ENCODE measurements around the gene LRFN2.

The LRFN2 gene

DNA sequence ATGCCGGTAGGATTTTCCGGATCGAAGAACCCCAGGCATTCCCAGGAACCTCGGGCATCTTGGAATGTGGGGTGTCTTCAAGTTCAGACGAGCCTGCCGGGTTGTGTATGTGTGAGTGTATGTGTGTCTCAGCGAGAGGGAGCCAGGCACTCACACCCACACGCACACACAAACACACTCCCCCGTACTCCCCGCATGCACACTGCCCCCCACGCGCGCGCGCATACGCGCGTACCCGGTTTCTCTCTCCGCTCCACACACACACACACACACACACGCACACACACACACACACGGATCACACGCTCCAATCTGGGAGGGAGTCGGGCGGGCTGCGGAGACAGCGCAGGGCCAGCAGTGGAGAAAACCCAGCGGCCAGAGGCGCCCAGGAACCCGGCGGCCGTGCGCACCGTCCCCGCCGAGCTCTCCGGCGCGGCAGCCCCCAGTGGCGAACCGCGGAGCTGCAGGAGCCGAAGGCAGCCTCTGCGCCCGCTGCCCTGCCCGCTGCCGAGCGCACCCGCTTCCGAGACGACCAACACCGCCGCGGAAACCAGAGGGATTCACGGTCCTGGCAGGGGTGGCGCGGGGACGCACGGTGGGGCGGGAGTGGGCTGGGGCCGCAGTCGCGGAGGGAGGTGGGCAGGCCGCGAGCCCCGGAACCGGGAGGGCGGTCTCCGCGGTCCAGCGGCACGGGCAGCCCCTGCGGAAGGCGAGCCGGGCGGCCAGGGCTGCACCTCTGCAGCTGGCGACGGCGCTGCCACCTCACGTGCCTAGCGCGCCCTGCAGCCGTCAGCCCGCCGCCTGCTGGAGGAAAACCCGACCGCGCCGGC is at the start of gene LRFN2:
TSS of gene LRFN2 (minus strand) at position 125 of the 830 bp plus-strand sequence.
- peak; percentile 70 for DNase-seq

DNA sequence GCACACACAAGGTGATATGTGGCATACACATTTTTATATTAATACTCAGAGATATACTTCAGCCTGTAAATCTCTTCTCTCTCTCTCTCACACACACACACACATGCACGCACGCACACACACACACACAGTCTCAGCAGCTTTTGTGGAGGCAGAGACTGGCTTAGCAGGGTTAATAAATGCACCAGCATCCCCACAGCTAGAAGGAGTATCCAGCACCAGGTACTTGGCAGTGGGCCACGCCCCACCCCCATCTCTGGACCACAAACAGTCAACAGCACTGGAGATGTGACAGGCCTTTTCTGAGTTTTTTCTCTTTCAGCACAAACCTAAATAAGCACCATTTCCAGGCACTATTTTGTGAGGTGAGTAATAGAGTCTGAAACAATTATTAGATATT is 47.3 kb upstream of the LRFN2 start:
- DNase-seq, result no peak

DNA sequence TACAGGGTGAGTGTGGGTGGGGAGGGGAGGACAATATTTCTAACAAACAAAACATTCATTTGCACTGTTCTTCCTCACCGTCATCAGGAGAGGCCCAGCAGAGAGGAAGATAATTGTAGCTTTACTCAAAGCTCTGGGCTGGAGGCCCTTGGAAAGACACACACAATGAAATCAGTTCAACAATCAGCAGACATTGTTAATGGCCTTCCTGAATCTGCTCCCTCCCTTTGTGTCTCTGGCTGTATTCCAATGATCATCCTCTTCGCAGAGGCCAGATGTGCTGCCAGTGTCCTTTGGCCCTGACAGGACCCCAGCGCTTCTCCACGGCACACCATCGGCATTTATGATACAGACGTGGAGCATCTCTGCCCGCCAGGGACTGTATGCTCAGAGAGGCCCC is 44.6 kb upstream of the LRFN2 start:
- no peak for DNase-seq

DNA sequence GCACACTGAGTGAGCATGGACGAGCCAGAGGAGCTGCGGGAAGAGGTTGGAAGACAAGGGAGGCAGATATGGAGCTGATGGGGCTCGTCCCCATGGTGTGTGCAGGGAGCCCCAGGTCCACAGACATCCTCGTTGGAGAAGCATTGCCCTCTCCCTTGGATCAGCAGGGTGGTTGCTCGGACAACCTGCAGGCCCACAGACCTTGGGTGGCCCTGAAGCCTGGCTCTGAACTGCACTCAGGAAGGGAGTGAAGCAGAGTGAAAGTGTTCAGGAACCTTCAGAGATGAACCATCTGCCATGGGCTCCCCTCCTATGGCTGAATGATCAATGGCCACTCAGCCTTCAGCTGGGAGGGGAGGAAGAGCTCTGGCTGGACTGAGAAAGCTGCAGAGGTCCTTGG is 43.3 kb upstream of the LRFN2 start:
- DNase-seq, result no peak

DNA sequence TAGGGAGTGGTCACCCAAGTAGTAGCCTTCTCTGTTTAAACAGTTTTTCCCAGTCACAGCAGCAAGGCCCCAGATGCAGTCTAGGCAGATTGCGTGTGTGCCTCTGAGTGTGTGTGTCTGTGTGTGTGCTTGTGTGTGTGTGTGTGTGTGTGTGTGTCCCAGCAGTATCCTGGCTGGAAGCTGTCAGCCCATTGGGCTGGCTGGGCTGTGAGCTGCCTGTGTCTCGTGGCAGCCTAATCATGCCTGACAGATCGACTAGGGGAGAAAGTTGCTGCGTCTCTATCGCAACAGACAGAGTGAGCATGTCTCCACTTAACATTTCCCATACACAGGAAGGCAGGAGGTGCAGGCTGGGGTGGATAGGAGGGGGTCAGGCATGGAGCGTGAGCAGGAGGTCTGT is 42.9 kb upstream of the LRFN2 start:
- DNase-seq, result no peak

DNA sequence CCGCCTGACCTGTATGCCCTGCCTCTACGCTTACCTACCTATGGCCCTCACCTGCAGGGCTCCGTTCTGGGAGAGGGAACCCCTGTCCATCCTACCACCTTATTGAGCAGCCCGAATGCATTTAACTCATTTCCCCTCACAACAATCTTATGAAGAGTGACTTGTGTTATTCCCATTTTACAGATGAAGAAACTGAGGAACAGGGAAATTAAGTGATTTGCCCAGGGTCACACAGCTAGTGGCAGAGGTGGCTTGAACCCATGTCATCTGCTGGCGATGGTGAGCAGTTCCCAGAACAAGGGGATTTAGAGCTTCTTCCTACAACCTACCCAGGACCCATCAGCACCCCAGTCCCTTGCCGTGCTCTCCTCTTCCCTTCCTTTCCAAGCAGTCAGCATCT is 42.3 kb upstream of the LRFN2 start:
- DNase-seq, result no peak

DNA sequence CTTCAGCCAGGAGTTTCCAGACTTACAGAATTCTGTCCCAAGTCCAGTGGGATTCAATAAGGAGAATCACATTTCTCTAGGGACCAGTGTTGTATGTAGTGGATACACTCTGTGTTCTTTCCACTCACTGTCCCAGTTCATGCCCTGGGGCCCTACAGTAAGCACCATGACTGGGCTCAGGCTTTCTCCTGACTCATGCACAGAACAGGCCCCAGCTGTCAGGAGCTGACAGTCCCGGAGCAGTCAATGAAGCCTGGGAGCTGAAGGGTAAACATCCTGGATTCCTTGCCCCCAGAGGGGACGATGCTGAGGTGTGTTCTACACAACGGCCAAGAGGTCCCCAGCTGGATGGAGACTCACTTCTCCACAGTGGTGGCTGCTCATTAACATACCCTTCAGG is 40.2 kb upstream of the LRFN2 start:
- peak; percentile 74 for DNase-seq

DNA sequence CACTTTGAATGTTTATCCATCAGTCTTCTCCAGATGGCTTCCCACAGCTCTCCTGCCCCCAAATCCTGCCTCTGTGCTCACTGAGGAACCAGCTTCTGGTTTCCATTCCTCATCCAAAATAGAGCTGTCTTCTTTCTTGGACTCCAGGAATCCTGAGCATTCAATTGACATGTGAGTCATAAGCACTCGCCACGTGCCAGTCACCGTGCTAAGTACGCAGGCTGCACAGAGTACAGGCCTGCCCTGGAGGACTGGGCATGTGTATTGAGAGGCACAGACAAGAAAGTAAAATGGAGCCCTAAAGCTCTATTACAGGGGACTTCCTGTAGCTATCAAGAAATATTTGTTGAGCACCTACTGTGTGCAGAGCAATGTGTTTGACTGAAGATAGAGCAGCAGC is 39.7 kb upstream of the LRFN2 start:
- peak; percentile 54 for DNase-seq

DNA sequence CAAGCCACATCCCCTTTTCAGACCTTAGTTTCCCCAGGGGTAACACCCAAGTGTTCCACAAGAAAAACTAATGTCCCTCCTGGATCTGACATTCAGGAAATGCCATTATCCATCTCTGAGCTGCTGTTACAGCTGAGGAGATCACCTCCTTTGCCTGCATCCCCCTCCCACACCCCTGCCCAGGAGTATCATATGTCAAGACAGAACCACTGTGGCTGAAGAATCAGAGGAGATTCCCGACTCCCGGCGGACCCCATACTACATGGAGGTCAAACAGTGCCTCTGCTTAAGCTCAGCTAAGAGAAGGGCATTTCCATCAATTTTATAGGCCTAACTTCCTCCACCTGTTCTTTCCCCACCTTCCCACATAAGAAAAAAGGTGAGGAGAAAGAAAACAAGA is 36.8 kb upstream of the LRFN2 start:
- DNase-seq, result no peak

DNA sequence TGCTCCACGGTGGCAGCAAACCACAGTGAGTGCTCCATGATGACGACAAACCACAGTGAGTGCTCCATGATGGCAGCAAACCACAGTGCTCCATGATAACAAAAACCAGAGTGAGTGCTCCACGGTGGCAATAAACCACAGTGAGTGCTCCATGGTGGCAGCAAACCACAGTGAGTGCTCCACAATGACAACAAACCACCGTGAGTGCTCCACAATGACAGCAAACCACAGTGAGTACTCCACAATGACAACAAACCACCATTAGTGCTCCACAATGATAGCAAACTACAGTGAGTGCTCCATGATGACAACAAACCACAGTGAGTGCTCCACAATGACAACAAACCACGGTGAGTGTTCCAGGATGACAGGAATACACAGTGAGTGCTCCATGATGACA is 36.0 kb upstream of the LRFN2 start:
- no peak for DNase-seq

DNA sequence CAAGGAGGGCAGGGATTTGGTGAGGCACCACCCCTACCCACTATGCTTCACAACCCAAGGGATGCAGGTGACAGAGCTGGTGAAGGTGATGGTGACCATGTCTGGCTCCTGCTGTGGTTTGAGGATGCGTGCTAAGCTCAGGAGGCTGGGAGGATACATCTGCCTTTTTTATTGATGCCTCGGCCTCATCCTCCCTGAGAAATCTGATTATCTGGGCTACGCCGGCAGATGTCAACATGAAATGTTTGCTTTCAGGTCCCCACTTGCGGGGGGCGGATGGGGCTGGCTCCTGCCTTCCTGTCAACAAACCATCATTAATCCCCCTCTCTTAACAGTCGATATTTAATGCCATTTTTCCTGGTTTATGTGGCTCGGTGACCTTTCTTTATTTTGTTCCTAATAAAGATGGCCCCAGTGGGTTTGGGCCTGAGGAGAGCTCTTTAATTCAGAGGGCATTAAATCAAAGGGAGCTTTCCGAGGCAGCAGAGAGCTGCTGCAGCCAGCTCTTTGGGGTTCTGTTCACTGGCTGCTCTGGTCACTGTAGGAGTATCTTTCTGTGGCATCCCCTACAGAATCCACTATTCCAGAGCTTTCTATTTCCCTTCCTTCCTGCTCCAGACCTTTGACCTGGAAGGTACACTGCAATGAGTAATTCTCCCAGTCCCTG is 33.5 kb upstream of the LRFN2 start:
- DNase-seq, result no peak

DNA sequence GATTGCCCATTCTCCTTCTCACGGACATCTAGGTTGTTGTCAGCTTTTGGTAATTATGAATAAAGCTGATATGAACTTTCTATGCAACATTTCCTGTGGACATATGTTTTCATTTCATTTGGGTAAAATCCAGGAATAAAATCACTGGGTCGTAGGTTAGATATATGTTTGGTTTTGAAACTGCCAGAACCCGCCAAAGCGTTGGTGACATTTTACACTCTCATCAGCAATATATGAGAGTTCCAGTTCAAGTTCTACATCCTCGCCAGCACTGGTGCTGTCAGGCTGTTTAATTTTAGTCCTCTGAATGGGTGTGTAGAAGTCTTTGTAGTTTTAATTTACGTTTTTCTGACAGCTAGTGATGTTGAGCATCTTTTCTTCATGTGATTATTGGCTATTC is 27.5 kb upstream of the LRFN2 start:
- no peak for DNase-seq

DNA sequence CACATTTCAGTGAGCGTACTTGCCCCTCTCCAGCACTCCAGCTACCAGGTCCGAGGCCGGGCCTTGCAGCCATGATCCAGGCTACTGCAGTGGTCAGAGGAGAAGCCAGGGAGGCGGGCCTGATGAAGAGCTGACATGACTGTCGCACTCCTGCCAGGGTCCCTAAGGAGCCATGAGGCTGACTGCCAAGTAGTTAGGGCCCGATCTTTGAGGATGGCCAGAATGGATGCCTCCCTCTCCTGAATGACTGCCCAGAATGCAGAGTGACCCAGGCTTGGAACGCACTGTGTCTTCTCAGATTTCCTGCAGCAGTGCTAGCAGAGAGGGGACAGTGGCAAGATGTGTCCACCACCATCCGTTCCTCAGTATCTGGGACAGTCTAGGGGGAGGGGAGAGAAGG is 24.7 kb upstream of the LRFN2 start:
- no peak for DNase-seq

DNA sequence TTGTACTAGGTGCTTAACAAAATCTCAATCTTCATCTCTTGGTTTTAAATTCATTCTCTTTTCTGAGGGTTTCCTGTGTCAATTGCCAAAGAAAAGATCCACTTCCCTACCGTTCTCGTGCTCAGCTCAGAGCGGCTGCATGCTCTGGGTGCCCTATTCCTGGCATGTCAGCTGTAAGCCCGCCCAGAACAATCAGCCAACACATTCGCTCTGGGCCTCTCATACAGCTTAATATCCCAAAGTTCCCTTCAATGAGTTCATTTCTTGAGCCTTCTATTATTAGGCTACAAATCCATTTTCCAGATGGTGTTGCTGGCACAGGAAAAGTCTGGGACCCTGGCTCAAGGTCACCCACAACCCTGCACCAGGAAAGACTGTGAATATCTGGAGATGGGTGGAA is 24.3 kb upstream of the LRFN2 start:
- no peak for DNase-seq

DNA sequence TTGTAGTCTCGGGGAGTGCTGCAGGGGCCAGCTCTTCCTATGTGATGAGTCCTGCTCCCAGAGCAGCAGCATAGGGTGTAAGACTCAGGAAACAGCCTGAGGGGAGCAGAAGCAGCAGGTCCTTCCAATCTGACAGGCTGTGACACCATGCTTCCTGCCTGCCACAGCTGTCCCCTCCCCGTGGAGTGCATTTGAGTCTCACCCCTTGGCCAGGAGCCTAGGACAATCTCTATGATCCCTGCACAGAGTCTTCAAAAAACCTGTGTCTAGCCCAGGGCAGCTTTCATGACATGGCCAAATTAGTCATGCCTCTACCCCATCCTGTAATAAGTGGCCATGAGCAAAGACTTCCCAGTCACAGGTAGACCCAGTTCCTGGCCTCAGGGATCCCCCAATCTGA is 23.1 kb upstream of the LRFN2 start:
- no peak for DNase-seq

DNA sequence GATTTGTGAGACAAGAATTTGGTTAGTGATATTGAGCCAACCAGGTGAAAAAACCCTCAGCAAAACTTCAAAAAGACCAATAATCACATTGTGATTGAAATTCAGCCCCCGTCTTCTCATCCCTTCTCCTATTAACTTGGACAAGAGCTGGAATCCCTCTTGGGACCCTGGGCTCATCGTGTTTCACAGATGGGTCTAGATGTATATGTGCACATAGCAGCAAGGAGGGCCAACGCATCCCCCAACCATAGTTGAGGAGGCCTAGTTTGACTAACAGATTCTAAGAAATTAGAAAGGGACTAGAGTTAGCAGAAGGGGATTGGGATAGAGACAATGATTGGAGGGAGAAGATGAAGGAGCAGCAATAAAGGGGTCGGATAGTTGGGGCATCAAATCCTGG is 19.8 kb upstream of the LRFN2 start:
- DNase-seq, result no peak

DNA sequence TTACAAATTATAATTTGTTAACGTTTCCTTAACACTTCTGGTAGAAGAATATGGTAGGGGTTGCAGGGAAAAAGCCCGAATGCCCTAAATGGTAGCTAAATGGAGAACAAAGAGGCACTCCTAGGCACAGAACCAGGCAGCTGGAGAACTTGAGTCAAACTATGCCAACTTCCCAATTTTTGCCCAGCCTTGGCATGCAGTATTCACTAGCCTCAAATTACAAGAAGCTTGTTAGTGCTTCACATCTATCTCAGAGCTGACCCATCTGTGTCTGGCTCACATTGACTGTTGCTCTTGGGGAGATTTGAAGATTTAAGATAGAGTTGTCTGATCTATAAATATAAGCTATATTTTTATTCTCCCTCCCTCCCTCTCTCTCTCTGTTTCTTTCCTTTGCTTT is 19.4 kb upstream of the LRFN2 start:
- DNase-seq, result no peak

DNA sequence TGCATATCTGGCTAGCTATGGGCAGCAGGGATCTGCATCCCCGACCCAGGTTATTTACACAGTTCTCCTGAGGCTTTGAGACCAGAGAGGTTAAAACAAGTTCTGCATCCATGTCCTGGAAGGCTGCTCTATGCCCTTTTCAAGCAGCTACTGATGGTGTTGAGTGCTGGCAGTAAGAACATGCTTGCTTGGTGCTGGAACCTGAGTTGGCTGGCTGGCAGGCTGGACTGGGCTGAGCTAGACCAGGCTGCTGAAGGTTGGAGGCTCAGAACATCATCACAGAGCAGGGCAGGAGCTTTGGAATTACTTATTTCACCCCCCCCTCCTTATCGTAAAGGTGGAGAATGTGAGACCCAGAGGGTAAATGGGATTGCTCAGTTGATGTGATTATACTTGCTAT is 16.9 kb upstream of the LRFN2 start:
- DNase-seq, result no peak

DNA sequence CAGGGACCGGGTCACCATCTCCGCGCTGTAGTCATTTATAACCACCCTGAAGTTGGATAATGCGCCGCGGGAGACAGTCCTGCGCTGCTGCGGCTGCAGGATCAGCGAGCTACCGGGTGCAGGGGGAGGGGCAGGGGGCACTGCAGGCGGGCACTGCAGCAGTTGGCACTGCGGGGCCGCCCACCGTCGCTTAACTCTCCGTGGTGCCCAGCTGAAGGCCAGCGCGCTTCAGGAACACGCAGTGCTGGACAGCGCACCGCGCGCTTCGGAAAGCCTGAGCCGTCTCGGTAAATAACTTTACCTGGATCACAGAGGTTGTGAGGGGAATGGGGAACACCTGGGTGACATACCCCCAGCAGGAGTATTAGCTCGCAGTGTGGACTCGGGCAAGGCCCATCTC is 12.4 kb upstream of the LRFN2 start:
- DNase-seq, result no peak

DNA sequence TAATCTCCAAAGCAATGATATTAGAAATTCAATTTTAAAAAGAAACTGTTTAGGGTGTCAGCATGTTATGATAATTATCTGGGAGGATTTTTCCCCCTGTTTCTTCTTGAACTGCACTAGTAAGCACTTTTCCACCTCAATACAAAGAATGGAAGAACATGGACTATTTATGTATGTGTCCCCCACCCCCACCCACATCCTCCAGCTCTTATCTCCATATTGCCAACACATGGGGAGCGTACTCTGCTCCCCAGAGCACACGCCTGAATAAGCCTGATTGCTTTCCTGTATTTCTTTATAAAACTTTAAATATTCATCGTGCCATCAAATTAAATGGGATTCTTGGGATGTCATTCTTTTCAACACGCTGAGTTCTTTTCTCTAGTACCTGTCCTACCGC is 11.4 kb upstream of the LRFN2 start:
- no peak for DNase-seq

DNA sequence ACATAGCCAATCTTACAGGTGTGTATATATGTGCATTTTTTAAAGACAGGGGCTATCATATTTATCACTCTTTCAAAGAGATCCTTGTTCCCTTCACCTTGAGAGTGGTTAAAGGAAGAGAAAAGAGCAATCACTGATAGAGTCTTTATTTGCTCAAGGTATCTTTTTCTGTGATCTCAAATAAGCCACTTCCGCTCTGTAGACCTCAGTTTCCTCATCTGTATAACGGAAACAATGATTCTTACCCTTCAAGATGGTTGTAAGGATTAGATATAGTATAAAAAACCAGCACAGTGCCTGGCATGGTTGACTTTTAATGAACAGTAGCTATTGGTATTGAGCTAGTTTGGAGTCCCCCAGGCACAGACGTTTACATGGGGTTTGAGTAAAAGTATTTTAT is 10.1 kb upstream of the LRFN2 start:
- no peak for DNase-seq

DNA sequence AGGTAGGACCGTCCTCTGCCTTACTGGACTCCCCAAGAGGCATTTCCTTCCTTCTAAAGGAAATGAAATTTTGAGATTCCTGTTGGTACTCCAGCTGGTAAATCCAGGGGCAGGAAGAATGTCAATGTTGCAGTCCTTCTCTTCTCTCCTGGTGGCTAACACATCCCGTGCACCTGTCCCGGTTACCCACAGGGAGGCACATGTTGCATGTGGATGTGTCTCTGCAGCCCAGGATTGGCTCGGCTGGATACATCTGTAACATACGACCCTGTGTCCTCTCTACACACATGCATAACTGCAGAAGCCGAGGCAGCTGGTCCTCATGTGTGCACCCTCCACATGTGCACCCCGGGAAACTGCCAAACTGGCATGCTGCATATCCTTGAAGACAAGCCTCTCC is 1.3 kb upstream of the LRFN2 start:
- no peak for DNase-seq

DNA sequence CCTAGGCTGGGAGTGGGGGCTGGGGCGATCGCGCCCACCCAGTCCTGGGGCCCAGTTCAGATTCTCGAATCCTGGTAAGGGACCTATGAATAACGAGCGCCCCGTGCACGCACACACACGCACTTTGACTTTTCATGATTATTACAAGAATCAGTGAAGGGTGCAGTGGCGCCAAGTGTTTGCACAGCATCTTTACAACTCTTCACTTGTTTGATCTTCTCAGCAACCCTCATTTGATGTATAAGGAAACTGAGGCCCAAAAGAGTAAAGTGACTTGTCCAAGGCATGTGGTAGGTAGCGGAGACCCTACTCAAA is 863 bp upstream of the LRFN2 start:
- DNase-seq, result no peak

DNA sequence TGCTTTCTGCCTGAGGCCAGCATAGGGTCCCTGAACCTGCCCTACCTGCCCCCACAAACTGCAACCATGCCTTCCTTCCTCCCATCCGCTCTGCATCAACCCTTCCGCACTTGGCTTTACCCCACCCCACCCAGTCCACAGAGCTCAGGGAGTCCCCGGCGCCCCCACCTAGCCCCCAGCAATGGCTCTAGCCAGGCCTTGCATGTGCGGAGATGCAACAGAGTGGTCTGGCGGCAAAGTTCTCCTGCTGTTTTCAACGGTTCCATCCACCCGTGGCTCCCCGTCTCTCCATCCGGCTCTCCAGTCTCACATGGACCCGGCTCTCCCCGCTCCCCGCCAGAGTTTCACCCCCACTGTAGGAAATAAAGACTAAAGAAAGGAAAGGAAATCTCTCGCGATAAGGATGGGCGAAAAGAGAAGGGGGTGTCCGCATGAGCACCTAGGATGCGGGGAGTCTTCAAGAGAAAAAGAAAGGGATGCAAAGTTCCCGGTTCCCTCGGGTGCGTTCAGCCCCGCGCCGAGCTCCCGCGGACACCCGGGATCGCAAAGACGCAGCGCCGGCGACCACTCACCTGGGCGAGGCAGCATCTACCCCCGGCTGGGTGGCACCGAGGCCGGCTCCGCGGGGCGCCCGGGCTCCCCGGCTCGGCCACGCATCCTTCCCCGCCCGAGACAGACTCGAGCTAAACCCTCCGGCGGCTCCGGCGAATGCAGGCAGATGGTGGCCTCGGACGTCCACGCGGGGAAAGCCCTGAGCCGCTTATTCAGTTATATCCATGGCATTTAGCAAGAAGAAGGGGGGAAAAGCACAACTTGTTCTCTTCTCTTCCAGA is 579 bp downstream of the LRFN2 start:
- no peak for DNase-seq
